K562 (cell line): ENCODE data around the gene NSUN2. TPM values are rescaled to one million over a fixed set of nuclear protein-coding genes. Genes with fewer than 3 reads are reported as not detected.

Experiments used
- ATAC-seq: fragments of 200-7000 bp; cut with Tn5 transposase; 3 replicates; pipeline ENCODE4 v1.9.1; 2020; ENCODE audit warnings: moderate library complexity
- BruUV-seq: library from RNA; stranded (reverse); fragments of 400-500 nt; replicated peaks from 2 replicates; lab custom pipeline; 2021; lab: Mats Ljungman, UMichigan
- CTCF ChIA-PET: fragments of 300-600 bp; formaldehyde crosslinking; extraction: SDS; loops from one replicate; lab custom pipeline; 2021; ENCODE audit warnings: low intra/inter-chr PET ratio; lab: Yijun Ruan, JAX
- POLR2A ChIA-PET: fragments of 300-600, 350-650 bp; sonication (Branson Sonifier 250); formaldehyde crosslinking; extraction: SDS; loops from one replicate; lab custom pipeline; 2021; ENCODE audit warnings: antibody characterized with exemption, inconsistent platforms; lab: Yijun Ruan, JAX
- DNase-seq, 4 experiments: peaks; one replicate each; pipeline versions ENCODE4 v3.0.0 to v3.0.0-alpha.2; 2011 to 2018; ENCODE audit warnings: low spot score in 3 of 4, mixed read lengths in 3 of 4; ENCODE audit errors: extremely low read depth in 1 of 4
- FAIRE-seq: peaks from 2 replicates; lab custom pipeline; 2011; peaks lifted over from hg19 to GRCh38; lab: Jason Lieb, UNC
- H2AFZ ChIP-seq: 2 replicates; pipeline ENCODE4 v1.6.0; 2011; ENCODE audit warnings: low read depth, low read length, control low read depth, inconsistent platforms
- H3K27ac ChIP-seq: fragments of 200-600 bp; 3 replicates; pipeline ENCODE4 v1.8.0; 2011; ENCODE audit warnings: low read depth, mild to moderate bottlenecking, control low read depth, inconsistent platforms, low read length, moderate library complexity, mixed read lengths; ENCODE audit errors: extremely low read depth
- H3K27me3 ChIP-seq, 2 experiments: fragments of 300-600 bp in 1 of 2; 2 replicates in 1 of 2; 3 replicates in 1 of 2; pipeline versions ENCODE4 v1.6.0 to v1.8.0; 2011; ENCODE audit warnings: inconsistent platforms in 2 of 2, low read length in 2 of 2, mild to moderate bottlenecking in 1 of 2, mixed read lengths in 1 of 2, moderate library complexity in 1 of 2; ENCODE audit not compliant: control insufficient read depth in 2 of 2, insufficient read depth in 2 of 2
- H3K36me3 ChIP-seq: fragments of 300-600 bp; 3 replicates; pipeline ENCODE4 v1.8.0; 2011; ENCODE audit warnings: mild to moderate bottlenecking, low read length, inconsistent platforms; ENCODE audit not compliant: control insufficient read depth, insufficient read depth
- H3K4me1 ChIP-seq, 2 experiments: fragments of 200-600 bp in 1 of 2; replicated peaks in 1 of 2; 2 replicates in 1 of 2; 3 replicates in 1 of 2; pipeline versions ENCODE4 v1.5.1 to v1.8.0; 2011; ENCODE audit warnings: inconsistent platforms in 2 of 2, low read length in 2 of 2, mild to moderate bottlenecking in 1 of 2, mixed read lengths in 1 of 2, moderate library complexity in 1 of 2; ENCODE audit not compliant: control insufficient read depth in 2 of 2, insufficient read depth in 2 of 2
- H3K4me2 ChIP-seq: 2 replicates; pipeline ENCODE4 v1.6.1; 2011; ENCODE audit warnings: low read length, control low read depth, inconsistent platforms, mixed read lengths; ENCODE audit not compliant: insufficient read depth
- H3K4me3 ChIP-seq: fragments of 200-600 bp; sonication (generic), shearing (Covaris generic); 2 replicates; pipeline ENCODE4 v1.5.1; 2016; ENCODE audit warnings: control low read depth, inconsistent platforms
- H3K79me2 ChIP-seq: fragments of 200-600 bp; 3 replicates; pipeline ENCODE4 v1.8.0; 2011; ENCODE audit warnings: low read length, inconsistent platforms; ENCODE audit not compliant: control insufficient read depth, insufficient read depth
- H3K9ac ChIP-seq, 2 experiments: 2 replicates each; pipeline versions ENCODE4 v1.6.0 to v1.6.1; 2011; ENCODE audit warnings: low read depth in 2 of 2, low read length in 2 of 2, control low read depth in 1 of 2, inconsistent platforms in 1 of 2, mild to moderate bottlenecking in 1 of 2, mixed read lengths in 1 of 2; ENCODE audit not compliant: insufficient read depth in 1 of 2
- H3K9me1 ChIP-seq: one replicate; pipeline ENCODE4 v1.6.0; 2011; ENCODE audit warnings: inconsistent platforms, mild to moderate bottlenecking, low read length, moderate library complexity; ENCODE audit not compliant: control insufficient read depth, insufficient read depth
- H3K9me3 ChIP-seq: replicated peaks from 2 replicates; pipeline ENCODE4 v1.5.1; 2011; ENCODE audit warnings: low read depth, low read length, inconsistent platforms; ENCODE audit not compliant: control insufficient read depth, insufficient read depth
- H4K20me1 ChIP-seq: replicated peaks from 2 replicates; pipeline ENCODE4 v1.6.1; 2011; ENCODE audit warnings: low read length, inconsistent platforms, mixed read lengths; ENCODE audit not compliant: control insufficient read depth, insufficient read depth
- FOSL1 ChIP-seq: fragments of 200-800 bp; sonication (Bioruptor generic); conservative IDR thresholded peaks from 2 replicates; pipeline ENCODE4 v1.6.1; 2016; ENCODE audit warnings: missing genetic modification characterization, missing compliant biosample characterization
- NFIC ChIP-seq: fragments of 450-650 bp; IDR thresholded peaks from 2 replicates; pipeline ENCODE4 v1.6.1; 2017; ENCODE audit warnings: mild to moderate bottlenecking, inconsistent platforms
- PREB ChIP-seq: sonication (generic); formaldehyde crosslinking; IDR thresholded peaks from 2 replicates; pipeline ENCODE4 v1.8.1; 2023; ENCODE audit warnings: mild to moderate bottlenecking, missing genetic modification reagents
- UBTF ChIP-seq, 2 experiments: IDR thresholded peaks; 2 replicates each; pipeline ENCODE4 v1.6.1; 2012; ENCODE audit warnings: improper control_type of control experiment in 2 of 2, low read depth in 2 of 2, low read length in 2 of 2, borderline replicate concordance in 1 of 2
- ZNF518B ChIP-seq: fragments of 250-450 bp; sonication (Bioruptor Pico); IDR thresholded peaks from 2 replicates; pipeline ENCODE4 v1.5.0; 2021; ENCODE audit warnings: mild to moderate bottlenecking, moderate library complexity
- WGBS: fragments of 100-300 bp; shearing (Covaris generic); methylation state at CpG from one replicate; pipeline ENCODE4 v1.1.6; 2016; ENCODE audit warnings: low coverage, mixed read lengths; ENCODE audit not compliant: insufficient coverage; ENCODE audit errors: missing lambda C conversion rate; 5-methylcytosine and 5-hydroxymethylcytosine counted together
- in situ Hi-C: fragments of 300-500 bp; cut with MboI; formaldehyde crosslinking; loops from 4 replicates; pipeline ENCODE4 v1.15.0; 2018; ENCODE audit warnings: inconsistent platforms, mixed read lengths
- intact Hi-C: fragments of 100-400 bp; cut with micrococcal nuclease; formaldehyde crosslinking; loops from 2 replicates; pipeline ENCODE4 v1.14.2; 2022
- polyA plus RNA-seq, 8 experiments: library from polyadenylated mRNA; depleted of rRNA in 4 of 8; stranded (reverse) in 5 of 8; unstranded in 3 of 8; fragments of >200 nt; fragmentation: Nextera tagmentation in 2 of 8; fragmentation: Illumina TruSeq in 1 of 8; extraction: Ambion mirVana in 2 of 8; extraction: Trizol in 1 of 8; gene quantifications; 2 replicates each; pipeline versions ENCODE4 v1.2.1 to v1.2.3, GENCODE V29; 2011 to 2014; ENCODE audit warnings: inconsistent platforms in 1 of 8, missing spikeins in 1 of 8
- total RNA-seq, 7 experiments: library from RNA; depleted of rRNA in 6 of 7; stranded (reverse); fragments of >200 nt in 6 of 7; fragmentation: Illumina TruSeq in 2 of 7; extraction: Trizol in 2 of 7; gene quantifications; 2 replicates each; pipeline versions ENCODE4 v1.2.1 to v1.2.3, GENCODE V29; 2011 to 2021; ENCODE audit warnings: low replicate concordance in 1 of 7

Gene NSUN2
- total and polyA plus RNA-seq, 9 of the 15 experiments (the other 6 are each of a cell fraction or from before 2014, with no cell fraction given): 9.2 to 167 (median 127) TPM

- no peak for FAIRE-seq
- H3K9me1 ChIP-seq: no peaks in the 10 kb centered on the region
- 0% methylated on average over 3 of the region's 3 CpGs for WGBS
- no peaks in the 10 kb centered on the region for H4K20me1 ChIP-seq
- no peak for DNase-seq
- no peak overlapping the region for H3K27ac ChIP-seq
- peaks cover 0 to 3% of the 10 kb centered on the region in 2 experiments; a peak in 2 of 5 replicates for H3K27me3 ChIP-seq
- TF ChIP-seq FOSL1 (tag) (no peak), NFIC (peak; percentile 29; the same call in 1 of the 2 replicates)
- in situ Hi-C loops: no loop called here
- no peaks in the 10 kb centered on the region for H3K36me3 ChIP-seq
- H2AFZ ChIP-seq: no peak overlapping the region
- ATAC-seq: no peak
- no peaks in the 10 kb centered on the region for H3K79me2 ChIP-seq
- H3K4me1 ChIP-seq: no peaks in the 10 kb centered on the region
- BruUV-seq: no TSS peak
- no peaks in the 10 kb centered on the region for H3K9me3 ChIP-seq
- no peak overlapping the region for H3K4me2 ChIP-seq
- intact Hi-C loops: no loop called here
- H3K4me3 ChIP-seq: no peak overlapping the region
- ChIA-PET POLR2A (no interaction called here), CTCF (no interaction called here)
- H3K9ac ChIP-seq: no peak overlapping the region
These were observed 67.4 kb downstream of the NSUN2 start for GRCh38 chr5:6565492-6565891.

- BruUV-seq: no TSS peak
- TF ChIP-seq UBTF (IDR thresholded peaks at IDR 0.05; ENCODE audit: borderline replicate concordance in 1 of 2, low read depth in 2 of 2, low read length in 2 of 2): no peak
- no peak for TF ChIP-seq PREB (CRISPR knock-in tag)
- TF ChIP-seq ZNF518B: no peak
- in situ Hi-C loops (no loop called here), intact Hi-C loops (no loop called here)
- no peak overlapping the region for H3K9ac ChIP-seq
- H3K27ac ChIP-seq: no peak overlapping the region
- no peaks in the 10 kb centered on the region for H3K9me3 ChIP-seq
- no peaks in the 10 kb centered on the region for H3K4me1 ChIP-seq
- H3K36me3 ChIP-seq: no peaks in the 10 kb centered on the region
- peaks cover 4% of the 10 kb centered on the region; the same call in 1 of the 2 replicates for H4K20me1 ChIP-seq
- H3K4me2 ChIP-seq: no peak overlapping the region
- H2AFZ ChIP-seq: no peak overlapping the region
- 2% methylated on average over 6 of the region's 6 CpGs for WGBS
- no peak for FAIRE-seq
- CTCF ChIA-PET: no interaction called here
- H3K79me2 ChIP-seq: no peaks in the 10 kb centered on the region
- no peak for ATAC-seq
- H3K9me1 ChIP-seq: no peaks in the 10 kb centered on the region
- POLR2A ChIA-PET: interaction anchor here (0.6 to 0.8 kb wide), 5 partner anchors 9 to 438 kb away, joined by 3 to 5 read pairs (median 3); no protein-coding TSS in a partner anchor
- H3K4me3 ChIP-seq: no peak overlapping the region
- peaks cover 12 to 36% of the 10 kb centered on the region in 2 experiments; a peak in 3 of 5 replicates for H3K27me3 ChIP-seq
- DNase-seq: no peak
These were observed 74.9 kb downstream of the NSUN2 start for GRCh38 chr5:6557807-6558575.
